Islet precursor cell (in vitro differentiated cells): ENCODE results near the gene WDTC1.
"Not testable (repeated sequence)": the region's sequence is repeated elsewhere in the genome, so short reads cannot be mapped to it uniquely, and the experiment has no call there.

Experiments
- DNase-seq: peaks from one replicate; pipeline ENCODE4 v3.0.0-alpha.2; 2018

The WDTC1 gene

DNA sequence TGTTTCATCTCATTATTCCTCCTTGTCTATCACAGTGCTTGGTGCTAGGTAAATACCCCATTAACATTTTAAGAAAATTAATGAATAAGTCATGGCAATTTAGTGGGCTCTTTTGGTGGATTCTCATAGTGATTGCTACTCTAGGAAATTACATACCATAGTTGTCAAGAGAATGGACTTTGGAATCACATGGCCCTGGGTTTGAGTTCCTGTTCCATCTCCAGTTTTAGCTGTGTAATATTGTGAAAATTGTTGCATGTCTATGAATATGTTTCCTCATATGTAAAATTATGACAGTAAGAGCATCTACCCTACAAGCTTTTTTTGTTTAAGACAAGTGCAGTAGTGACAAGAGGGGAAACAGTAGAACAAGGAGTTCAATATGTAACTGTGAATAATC, 20.7 kb downstream of the WDTC1 start:
- DNase-seq: no peak

DNA sequence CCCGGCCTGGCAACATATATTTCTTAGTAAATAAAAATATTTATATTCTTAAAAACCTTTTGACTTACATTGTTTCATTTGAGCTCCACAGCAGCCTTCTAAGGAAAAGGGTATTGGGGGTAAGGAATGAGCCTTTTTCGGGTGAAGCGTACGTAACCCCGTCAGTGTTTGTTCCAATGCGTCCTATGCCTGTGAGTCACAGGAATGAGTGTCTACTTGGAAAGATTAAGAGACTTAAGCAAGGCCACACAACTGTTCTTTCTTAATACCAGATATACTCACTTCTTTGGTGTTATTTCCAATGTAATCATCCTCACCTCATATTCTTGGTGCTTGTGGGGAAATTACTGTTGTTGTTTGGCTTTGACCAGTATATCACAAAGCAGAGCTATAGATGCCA, 22.7 kb downstream of the WDTC1 start:
- DNase-seq: no peak

DNA sequence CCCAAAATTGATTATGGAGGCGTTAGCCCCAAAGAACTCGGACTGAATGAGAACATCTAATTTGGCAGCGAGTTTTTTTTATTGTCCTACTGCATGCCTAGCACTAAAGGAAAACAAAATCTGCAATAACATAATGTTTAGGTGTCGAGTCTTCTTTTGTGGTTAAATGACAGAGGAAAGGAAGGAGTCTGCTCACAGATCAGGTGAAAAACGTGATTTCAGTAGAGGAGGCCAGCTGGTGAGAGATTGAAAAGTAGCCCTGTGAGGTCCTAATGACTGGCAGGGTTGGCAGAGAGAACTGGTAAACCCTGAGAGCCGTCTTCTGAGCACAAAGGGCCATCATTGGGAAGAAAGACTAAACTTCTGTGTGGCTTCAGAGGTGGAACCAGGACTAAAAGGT, 24.2 kb downstream of the WDTC1 start:
- DNase-seq: no peak

DNA sequence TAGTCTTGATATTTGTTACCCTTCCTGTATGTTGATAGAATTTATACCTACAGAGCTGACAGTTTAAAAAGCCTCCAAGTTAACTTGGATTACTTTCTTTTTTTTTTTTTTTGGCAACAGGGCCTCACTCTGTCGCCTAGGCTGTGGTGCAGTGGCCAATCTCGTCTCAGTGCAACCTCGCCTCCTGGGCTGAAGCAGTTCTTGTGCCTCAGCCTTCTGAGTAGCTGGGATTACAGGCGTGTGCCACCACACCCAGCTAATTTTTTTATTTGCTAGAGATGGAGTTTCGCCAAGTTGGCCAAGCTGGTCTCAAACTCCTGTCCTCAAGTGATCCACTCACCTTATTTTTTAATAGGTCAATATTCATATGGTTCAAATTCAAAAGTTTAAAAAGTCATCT, 32.7 kb downstream of the WDTC1 start:
- DNase-seq: no peak

DNA sequence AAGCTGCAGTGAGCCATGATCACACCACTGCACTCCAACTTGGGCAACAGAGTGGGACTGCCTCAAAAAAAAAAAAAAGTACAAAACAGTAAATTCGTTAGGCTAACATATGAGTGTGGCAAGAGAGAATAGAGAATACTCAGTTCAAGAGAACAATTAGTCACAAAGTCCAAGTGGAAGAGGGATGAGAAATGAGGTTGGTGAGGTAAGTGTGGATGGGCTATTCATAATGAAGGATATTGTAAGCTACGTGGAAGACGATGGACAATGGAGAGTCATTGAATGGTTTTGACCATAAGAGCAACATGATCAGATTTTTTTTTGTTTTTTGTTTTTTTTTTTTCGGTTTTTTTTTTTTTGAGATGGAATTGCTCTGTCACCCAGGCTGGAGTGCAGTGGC, 34.8 kb downstream of the WDTC1 start:
- no peak for DNase-seq

DNA sequence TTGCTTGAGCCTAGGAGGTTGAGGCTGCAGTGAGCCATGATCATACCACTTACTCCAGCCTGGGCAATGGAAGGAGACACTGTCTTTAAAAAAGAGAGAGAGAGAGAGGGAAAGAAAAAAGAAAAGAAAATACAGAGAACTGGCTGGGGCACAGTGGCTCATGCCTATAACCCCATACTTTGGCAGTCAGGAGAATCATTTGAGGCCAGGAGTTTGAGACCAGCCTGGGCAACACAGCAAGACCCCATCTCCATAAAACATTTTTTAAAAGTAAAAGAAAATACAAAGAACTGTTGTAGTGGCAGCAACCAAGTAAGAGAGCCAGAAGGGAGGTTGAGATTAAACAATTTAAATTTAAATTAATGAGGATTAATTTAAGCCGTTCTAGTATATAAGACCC, 39.8 kb downstream of the WDTC1 start:
- no peak for DNase-seq

DNA sequence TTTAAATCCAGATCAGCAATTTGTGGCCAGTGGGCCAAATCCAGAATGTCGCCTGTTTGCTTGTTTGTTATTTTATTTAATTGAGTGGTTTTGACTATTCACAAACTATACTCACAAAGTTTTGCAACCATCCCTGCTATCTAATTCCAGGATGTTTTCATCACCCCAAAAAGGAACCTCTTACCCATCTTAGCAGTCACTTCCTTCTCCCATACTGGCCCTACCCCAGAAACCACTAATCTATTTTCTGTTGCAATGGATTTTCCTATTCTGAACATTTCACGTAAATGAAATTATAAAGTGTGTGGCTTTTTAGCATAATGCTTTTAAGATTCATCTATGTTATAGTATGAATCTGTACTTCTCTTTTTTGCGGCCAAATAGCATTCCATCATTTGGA, 41.3 kb downstream of the WDTC1 start:
- no peak for DNase-seq

DNA sequence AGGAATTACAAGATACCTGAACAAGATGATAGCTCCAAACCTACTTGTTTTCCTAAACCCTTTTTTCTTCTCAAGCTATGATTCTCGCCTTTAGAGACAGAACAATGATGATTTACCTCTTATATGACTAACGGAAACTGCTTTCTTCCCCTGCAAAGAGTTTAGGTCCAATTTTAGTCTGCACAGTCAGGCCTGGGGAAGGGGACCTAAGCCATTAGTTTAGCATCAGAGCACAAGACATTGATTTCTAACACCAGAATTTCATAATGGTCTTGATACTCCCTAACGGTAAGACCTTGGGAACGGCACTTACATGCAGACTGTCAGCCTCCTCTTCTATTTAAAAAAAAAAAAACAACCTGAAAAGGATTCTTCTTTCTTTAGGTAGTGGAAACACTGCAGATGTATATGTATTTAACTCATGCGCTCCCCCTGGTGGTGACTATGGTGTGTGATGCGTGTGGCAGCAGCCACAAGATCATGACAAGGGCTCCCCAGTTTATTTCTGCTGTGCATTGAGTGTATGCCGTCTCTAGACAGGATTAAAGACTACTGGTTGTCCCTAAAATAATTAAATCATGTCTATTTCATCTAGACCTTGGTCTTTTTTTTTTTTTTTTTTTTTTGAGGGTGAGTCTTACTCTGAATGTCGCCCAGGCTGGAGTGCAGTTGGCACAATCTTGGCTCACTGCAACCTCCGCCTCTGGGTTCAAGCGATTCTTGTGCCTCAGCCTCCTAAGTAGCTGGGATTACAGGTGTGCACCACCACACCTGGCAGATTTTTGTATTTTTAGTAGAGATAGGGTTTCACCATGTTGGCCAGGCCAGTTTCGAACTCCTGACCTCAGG, 50.2 kb downstream of the WDTC1 start:
- DNase-seq: peak; percentile 82

DNA sequence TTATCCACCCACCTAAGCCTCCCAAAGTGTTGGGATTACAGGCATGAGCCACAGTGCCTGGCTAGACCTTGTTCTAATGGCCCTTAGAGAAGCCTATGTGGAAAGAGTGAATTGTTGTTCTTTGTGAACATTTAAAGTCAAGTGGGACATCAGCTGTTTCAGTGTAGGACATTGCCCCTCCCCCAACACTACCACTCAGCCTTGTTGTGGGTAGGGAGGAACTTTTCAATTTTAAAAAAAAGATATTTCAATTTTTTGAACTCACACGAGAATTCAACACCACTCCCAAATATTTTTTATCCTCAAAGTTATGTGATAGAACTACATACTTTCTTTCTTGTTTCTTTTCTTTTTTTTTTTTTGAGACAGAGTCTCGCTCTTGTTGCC, 50.8 kb downstream of the WDTC1 start:
- peak; percentile 15 for DNase-seq

DNA sequence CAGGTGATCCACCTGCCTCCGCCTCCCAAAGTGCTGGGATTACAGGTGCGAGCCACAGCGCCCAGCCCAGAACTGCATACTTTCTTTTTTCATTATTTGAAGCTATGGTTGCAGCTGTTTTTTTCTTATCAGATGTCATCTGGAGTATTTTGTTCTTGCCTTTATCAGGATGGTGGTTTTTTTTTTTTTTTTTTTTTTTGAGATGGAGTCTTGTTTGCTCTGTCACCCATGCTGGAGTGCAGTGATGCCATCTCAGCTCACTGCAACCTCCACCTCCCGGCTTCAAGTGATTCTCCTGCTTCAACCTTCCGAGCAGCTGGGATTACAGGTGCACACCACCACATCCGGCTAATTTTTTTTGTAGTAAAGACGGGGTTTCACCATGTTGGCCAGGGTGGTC, 51.4 kb downstream of the WDTC1 start:
- peak; percentile 10 for DNase-seq

DNA sequence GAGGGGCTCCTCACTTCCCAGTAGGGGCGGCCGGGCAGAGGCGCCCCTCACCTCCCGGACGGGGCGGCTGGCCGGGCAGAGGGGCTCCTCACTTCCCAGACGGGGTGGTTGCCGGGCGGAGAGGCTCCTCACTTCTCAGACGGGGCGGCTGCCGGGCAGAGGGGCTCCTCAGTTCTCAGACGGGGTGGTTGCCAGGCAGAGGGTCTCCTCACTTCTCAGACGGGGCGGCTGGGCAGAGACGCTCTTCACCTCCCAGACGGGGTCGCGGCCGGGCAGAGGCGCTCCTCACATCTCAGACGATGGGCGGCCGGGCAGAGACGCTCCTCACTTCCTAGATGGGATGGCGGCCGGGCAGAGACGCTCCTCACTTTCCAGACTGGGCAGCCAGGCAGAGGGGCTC, 54.7 kb downstream of the WDTC1 start:
- DNase-seq: not testable (repeated sequence)

DNA sequence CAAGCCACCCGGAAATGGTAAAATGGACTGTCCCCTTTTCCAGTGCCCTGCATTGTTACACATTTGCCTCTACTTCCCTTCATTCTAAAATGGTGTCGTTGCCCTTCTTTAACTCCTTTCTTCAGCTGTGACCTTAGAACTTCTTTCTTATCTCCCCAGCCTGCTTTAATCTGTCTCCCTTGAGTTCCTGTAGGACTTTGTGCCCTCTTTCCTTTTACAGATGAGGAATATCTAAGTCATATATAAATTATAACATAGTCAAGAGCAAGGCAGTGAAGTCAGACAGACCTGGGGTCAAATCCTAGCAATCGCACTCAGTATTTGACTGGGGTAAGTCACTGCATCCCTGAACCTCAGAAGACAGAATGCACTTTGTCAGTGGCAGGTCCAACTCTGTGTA, 56.1 kb downstream of the WDTC1 start:
- DNase-seq: peak; percentile 7

DNA sequence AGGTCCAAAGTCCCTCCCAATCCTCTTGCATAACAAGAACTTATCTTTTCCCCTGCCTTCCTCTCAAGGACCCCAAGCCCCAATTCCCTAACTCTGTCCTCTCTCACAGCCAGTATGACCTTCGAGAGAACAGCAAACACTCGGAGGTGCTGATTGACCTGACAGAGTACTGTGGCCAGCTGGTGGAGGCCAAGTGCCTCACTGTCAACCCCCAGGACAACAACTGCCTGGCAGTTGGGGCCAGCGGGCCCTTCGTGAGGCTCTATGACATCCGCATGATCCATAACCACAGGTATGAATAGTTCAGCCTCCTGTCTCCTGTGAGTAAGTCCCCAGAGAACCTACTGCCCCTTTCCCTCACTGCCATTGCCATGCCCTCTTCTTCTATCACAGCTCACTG, 57.7 kb downstream of the WDTC1 start:
- DNase-seq: no peak

DNA sequence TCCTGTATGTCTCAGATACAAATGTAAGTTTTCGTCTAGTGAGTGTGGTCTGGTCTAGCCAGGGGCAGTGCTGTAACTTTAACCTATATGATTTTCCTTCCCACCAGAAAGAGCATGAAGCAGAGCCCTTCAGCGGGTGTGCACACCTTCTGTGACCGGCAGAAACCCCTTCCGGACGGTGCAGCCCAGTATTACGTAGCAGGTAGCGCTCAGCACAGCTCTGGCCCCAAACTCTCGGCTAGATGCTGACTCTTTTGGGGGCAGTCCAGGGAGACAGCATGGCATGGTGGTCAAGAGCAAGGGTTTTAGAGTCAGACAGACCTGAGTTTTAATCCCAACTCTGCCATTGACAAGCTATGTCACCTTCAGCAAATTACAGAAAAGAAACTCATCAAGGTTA, 59.5 kb downstream of the WDTC1 start:
- DNase-seq: peak; percentile 33

DNA sequence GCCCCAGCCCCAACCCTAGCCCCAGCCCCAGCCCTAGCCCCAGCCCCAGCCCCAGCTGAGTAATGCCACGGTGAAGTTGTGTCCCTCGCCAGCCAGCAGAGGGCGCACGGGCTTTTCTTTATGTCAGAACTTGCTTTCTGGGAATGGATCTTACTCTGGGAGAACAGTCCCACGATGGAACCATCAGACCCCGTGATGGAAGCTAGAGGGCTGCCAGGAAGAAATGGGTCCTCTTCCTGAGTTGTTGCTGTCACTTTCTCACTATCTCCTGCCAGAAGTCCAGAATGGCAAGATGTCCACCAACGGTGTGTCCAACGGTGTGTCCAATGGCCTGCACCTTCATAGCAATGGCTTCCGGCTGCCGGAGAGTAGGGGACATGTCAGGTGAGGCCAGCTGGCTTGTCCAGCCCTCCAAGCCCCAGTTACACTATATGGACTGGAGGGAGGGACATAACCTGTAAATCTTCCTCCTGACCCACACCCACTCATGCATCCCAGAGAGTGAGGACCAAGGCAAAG, 62.4 kb downstream of the WDTC1 start:
- DNase-seq: peak; percentile 80

DNA sequence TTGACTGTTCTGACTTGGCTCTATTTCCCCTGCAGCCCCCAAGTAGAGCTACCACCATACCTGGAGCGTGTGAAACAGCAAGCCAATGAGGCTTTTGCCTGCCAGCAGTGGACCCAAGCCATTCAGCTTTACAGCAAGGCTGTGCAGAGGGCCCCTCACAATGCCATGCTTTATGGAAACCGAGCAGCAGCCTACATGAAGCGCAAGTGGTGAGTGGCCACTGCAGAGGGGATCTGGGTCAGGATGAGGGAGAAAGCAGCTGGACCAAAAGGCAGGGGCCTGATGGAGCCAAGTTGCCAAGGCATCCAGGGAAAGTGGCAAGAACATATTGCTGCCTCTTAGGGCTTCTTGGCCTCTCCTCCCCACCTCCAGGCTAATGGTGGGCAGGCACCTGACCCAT, 63.5 kb downstream of the WDTC1 start:
- peak; percentile 37 for DNase-seq

DNA sequence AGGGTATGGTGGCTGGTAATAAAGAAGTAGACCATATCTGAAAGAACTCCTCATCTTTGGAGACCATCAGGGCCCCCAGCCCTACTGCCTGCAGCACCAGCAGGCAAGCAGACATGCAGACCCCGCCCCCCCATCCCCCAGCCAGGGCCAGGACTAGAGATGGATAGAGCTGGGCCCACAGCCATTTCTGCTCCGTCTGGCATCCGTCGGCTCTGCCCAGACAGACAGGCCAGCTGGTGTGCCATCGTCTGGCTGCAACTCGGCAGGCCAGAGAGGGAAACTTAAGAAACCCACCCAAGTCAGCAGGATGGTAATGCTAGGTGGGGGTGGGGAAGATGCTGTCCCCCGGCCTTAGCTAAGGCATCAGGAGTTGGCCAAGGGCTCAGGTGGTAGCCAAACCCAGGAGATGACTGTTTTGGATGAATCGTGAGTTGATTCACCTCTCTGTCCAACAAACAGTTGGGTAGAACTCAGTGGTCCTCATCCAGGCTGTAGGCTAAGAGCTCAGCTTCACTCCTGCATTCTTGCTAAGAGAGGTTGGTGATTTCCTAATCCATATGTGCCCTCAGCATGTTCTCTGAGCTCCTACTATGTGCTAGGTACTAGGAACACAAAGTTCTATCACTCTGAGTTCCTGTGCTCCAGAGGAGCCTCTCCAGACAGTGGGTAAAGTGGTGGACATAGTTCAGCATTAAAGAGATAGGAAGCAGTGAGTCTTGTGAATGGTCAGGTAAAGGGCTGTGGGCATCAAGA, 64.4 kb downstream of the WDTC1 start:
- peak; percentile 59 for DNase-seq

DNA sequence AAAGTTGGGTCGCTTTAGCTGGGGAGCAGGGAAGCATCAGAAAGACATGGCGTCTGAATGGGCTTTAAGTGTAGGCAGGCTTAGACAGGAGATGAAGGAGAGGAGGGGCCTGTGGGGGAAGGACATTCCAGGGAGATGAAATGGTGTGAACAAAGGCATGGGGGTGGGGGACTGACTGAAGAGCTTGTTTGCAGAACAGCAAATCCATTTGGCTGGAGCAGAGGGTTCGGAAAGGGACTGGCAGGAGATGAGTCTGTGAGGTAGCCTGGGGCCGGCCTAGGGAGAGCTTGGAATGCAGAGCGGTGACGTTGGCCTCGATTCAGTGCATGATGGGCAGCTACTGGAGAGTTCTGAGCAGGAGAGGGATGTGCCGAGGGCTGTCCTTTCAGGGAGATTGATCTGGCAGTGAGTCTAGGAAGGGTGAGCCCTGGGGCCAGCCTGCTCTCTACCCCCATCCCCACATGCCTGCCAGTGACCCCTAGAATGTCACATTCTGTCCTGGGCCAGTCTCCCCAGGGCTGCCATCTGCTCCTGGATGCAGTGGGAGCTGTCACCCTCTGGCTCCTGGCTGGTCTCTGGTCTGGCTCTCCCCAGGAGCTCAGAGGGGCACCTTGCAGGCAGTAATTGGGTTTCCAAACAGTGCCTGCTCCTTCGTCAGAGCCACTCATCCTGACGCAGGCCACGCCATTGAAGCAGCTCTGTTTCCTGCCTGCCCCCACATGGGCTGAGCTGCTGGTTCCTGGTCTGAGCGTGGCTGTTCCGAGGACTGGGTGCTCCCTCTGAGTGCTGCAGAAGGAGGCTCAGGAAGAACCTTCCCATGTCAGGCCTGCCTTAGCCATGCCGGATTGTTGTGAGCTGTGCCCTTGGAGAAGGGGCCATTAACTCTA, 65.2 kb downstream of the WDTC1 start:
- peak; percentile 100 for DNase-seq

DNA sequence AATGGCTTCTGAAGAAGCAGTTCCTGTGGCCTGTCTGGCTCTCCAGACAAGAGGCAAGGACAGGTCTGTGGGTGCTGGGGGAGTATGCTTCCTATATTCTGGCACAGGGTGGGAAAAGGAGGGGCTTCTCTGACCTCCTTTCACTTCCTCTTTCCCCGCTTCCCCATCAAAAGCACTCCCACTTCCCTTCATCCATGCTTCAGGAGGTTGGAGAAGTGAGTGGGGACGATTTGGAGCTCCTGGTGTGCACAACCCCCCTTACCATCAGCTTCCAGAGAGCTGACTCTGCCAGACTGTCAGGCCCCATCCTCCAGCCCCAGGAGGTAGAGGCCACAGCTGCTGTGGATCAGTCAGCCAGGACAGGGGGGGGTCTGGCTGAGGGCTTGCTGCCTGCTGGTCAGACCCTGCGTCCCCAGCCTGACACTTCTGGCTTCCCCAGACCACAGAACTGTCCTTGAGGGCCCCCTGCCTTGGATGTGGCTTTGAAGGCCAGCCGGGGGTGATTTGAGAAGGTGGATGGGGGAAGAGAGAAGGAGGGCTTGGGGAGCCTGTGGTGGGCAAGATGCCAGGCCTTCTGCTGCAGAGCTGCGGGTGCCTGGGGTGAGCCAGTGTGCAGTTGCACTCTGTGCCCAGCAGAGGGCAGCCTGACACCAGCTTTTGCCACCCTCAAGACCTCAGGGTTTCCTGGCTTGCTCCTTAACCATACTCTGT, 66.1 kb downstream of the WDTC1 start:
- DNase-seq: peak; percentile 91

DNA sequence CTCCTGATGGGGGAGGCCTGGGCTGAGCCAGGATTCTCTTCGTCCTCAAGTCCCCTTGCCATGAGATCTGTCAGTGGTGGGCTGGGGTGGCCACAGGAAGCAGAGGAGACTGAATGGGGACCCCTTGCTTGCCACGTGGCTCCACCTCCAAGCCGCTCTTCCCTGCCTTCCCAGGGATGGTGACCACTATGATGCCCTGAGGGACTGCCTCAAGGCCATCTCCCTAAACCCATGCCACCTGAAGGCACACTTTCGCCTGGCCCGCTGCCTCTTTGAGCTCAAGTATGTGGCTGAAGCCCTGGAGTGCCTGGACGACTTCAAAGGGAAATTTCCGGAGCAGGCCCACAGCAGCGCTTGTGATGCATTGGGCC, 66.6 kb downstream of the WDTC1 start:
- no peak for DNase-seq

DNA sequence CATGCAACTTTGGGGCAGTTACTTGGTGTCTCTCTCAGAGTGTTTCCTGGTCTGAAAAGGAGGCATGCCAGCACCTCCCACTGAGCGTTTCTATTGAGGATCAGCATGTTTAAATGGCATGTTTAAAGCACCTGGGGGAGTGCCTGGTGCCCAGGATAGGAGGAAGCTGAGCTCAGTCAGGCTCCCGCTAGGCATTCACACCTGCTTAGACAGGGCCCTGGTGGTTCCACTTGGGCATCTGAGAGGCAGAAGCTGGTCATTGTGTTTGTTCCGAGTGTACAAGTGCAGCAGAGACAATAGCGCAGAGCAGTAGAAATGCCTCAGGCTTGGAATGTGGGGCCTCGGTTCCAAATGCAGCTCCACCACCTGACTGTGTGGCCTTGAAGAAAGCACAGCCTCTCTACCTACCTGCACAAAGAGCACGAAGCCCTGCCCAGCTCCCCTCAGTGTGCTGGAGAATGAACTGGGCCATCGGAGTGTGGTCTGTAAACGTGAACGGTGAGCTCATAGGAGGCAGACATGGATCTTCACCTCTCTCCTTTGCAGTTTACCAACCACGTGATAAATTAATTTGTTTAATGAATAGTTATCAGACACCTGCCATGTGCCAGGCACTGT, 67.3 kb downstream of the WDTC1 start:
- no peak for DNase-seq

DNA sequence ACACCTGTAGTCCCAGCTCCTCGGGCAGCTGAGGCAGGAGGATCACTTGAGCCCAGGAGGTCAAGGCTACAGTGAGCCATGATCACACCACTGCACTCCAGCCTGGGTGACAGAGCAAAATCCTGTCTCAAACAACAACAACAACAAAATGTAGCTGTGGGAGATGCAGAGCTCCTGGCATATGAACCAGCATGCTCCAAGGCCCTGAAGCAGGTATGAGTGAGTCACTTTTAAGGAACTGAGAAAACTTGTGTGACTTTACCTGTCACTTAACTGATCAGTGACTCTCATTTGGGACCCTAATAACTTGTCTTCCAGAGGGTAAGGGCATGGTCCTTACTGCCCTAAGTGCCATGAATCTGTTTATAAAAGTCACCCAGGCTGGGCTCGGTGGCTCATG, 68.2 kb downstream of the WDTC1 start:
- DNase-seq: no peak
